GM18867 (cell line): ENCODE results near the gene SEC11A.
"Not testable (repeated sequence)": the region's sequence is repeated elsewhere in the genome, so short reads cannot be mapped to it uniquely, and the experiment has no call there.

Experiments
- ATAC-seq: cut with Tn5 transposase; IDR thresholded peaks from one replicate; pipeline ENCODE4 v1.9.1; 2021; ENCODE audit warnings: mild to moderate bottlenecking, moderate library complexity; ENCODE audit not compliant: unreplicated experiment

The SEC11A gene

DNA sequence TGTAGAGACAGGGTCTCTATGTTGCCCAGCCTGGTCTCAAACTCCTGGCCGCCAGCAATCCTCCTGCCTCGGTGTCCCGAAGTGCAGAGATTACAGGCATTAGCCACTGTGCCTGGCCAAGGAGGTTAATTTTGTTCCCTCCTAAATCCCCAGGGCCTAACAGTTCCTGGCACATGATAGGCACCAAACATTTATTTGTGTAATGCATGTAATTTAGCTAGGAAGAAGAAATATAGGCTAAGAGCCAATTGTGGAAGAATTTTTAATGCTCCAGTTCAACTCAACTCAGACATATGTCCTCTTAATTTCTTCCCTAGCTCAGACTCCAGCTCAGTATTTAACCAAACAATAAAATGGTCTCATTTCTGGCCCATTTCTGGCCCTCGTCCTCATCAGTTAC lies 24.8 kb upstream of the SEC11A start:
- no peak for ATAC-seq

DNA sequence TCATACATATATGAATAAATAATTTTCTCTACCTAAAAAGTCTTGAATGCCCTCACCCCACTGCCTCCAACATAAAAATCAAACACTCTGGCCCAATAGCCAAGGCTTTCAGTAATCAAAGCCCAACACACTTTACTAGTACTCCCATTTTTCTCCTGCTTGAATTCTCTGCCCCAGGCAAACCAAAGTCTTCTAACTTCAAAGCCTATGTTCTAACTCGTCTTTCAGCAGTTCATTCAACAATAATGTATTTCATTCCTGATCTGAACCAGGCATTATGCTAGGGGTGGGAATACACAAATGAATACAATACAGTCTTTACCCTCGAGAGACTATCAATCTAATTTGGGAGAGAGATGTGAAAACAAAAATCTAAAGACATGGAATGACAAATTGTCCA lies 21.1 kb upstream of the SEC11A start:
- no peak for ATAC-seq

DNA sequence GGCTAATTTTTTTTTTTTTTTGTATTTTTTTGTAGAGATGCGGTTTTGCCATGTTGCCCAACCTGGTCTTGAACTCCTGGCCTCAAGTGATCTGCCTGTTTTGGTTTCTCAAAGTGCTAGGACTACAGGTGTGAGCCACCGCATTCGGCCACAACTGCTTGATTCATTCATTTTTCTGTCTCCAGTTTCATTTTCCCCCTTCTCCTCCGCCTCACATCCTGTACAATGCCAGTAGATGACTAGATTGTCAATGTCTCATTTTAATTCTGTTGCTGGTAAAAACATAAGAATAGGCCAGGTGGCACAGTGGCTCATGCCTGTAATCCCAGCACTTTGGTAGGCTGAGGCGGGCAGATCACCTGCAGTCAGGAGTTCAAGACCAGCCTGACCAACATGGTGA lies 20.4 kb upstream of the SEC11A start:
- ATAC-seq, result peak; percentile 62

DNA sequence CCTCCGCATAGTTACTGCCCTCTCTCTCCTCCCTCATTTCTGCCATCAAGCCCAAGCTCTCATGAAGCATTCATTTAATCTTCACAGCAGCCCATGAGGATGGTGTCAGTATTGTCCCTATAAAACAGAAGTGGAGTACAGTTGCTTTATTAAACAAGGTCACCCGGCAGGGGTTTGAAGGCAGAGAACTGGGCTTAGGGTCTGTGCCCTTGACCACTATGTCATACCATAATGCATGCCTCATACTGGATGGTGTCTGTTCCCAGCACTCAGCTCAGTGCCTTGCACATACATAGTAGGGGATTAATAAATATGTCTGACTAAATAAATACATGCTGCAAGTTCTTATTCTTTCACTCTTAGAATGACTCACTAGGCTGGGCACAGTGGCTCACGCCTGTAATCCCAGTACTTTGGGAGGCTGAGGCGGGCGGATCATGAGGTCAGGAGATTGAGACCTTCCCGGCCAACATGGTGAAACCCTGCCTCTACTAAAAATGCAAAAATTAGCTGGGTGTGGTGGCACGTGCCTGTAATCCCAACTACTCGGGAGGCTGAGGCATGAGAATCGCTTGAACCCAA lies 19.6 kb upstream of the SEC11A start:
- peak; percentile 36 for ATAC-seq

DNA sequence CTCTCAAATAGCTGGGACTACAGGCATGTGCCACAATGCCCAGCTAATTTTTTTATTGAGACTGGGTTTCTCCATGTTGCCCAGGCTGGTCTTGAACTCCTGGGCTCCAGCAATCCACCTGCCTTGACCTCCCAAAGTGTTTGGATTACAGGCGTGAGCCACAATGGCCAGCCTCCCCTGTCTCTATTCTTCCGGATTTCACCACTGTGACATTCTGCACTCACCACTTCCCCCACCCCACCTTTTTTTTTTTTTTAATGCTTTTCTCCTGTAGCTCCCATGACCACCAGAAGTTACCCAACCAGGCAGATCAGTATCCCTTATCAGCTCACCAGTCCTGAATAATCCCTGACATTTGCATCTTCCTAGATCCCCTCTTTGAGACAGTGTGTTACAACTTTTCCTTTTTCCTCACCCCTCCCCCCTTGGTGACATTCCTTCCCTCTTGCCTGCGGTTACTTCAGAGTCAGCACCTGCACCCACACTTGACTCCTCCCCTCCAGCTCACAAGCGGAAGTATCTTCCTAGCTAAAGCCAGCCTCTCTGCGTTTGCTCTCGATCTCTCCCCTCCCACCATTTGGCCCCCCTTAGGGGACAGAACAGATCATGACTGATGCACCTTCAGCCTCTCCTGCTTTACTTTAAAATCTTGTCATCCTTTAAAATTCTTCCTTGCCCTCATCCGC lies 19.0 kb upstream of the SEC11A start:
- ATAC-seq, result peak; percentile 69

DNA sequence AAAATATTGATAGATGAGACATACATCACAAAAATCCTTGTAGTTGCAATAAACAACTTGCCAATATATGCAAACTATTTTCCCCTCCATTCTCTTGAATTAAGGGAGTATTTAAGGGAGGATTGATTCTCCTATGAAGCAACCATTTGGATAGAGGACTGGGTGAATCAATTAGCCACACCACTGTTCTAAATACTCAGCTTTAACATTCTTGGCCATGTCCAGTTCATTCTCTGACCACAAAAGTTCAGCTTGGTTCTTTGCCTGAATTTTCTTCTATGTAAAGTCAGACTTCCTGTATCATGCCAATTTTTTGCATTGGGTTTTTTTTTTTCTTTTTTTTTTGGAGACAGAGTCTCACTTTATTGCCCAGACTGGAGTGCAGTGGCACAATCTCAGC lies 15.8 kb upstream of the SEC11A start:
- ATAC-seq, result no peak

DNA sequence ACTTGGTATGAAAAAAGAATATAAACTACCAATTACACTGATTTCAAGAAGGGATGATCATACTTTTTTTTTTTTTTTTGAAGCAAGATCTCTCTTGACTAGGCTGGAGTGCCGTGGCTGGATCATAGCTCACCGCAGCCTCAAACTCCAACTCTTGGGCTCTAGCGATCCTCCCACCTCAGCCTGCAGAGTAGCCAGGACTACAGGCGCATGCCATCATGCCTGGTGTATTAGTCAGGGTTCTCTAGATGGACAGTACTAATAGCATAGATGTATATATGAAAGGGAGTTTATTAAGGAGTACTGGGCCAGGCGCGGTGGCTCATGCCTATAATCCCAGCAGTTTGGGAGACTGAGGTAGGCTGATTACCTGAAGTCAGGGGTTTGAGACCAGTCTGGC lies 11.5 kb upstream of the SEC11A start:
- no peak for ATAC-seq

DNA sequence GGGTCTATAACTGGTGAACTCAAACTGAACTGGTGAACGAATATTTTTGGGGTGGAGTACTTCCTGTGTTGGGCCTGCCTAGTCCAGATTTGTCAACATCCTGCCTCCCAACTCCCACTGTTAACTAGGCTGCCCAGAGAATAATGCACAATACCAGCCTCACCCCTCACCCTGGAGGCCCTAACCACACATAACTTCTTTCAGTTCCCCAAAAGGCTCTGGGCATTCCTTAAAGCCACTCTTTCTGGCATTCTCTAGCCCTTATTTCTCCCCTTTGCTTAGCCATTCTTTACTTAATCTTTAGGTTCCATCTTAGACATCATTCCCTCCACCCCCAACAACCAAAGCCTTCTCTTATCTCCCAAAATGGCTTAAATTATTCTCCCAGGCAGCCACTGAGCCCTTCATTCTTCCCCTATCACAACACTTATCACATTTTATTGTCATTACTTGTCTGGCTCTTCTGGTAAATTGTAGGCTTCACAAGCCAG lies 9.1 kb upstream of the SEC11A start:
- peak; percentile 70 for ATAC-seq

DNA sequence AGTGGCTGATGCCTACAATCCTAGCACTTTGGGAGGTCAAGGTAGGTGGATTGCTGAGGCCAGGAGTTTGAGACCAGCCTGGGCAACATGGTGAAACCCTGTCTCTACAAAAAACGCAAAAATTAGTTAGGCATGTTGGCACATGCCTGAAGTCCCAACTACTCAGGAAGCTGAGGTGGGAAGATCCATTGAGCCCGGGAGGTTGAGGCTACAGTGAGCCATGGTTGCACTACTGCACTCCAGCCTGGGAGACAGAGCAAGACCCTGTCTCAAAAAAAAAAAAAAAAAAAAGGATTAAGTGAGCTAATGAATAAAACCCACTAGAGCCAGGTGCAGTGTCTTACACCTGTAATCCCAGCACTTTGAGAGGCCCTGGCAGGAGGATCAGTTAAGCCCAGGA lies 6.7 kb upstream of the SEC11A start:
- ATAC-seq, result no peak

DNA sequence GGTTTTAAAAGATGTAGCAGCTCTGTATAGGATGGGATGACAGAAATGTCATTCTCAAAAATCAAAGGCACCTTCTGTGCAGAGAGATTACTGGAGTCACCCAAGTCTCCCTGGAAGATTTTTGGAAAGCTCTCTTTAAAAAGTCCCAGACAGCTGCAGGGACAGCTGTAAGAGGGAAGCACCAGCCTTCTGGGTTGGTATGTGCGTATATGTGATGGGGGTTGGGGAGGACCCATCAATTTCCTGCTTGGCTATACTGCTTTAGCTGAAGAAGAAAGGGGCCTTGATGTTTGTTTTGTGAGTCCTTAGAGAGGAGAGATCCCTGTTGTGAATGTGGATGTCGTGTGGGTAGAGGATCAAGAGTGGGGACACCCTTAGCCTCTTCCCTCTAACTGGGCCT lies 5.4 kb upstream of the SEC11A start:
- no peak for ATAC-seq

DNA sequence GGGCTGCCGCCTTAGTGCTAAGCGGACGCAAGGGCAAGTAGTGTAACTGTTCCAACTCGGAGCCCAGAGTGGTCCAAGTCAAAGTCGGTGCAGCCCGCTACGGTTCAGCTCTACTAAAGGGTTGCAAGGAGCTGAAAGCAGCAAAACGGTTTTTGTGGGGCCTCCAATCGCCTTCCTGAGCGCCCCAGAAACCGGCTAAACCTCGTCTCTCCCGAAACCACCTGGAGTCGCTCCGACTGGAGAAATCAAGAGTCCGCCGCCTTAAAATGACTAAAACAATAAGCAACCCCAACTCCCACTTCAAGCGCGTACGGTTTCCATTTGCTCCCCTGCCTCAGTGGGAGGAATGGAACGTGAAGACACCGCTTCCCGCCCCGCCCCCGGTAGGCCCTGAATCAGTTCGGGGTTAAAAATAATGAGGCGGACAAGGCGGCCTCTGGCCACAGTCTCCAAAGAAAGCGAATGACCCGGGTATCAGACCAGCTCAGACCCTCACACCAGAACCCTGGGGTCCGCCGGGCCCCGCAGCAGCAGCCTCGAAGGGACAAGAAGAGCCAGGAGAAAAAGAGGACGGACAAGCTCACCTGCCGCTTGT lies 401 bp downstream of the SEC11A start:
- no peak for ATAC-seq

DNA sequence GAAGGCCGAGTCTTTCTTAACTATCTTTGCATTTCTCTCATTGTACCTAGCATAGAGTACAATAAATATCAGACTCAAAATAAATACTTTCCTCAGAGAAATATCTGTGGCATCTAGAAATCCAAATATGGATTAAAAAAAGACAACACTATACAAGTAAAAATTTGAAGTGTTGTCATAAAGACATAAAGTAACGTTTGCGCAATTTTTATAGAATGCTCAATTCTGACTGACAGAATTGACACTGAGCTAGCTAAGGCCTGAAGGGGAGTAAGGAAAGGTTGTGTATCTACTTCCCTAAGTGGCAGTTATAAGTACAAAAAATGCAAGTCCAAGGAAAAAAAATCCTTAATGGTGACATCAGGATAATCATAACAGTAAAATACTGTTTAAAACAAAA lies 1.1 kb downstream of the SEC11A start:
- ATAC-seq, result no peak

DNA sequence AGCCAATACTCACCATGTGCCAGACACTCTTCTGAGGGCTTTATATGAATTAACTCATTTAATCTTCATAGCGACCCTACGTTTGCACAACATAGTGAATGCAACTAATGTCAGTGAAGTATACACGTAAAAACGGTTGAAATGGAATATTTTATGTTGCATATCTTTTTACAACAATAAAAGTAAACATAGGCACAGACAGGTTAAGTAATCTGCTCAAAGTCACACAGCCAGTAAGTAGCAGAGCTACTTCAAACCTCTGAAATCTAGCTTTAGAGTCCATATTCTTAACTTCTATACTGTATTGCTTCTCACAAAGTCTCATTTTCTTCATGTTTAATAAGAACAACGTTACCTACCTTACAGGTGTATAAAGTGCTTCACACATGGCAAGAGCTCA lies 1.6 kb downstream of the SEC11A start:
- no peak for ATAC-seq

DNA sequence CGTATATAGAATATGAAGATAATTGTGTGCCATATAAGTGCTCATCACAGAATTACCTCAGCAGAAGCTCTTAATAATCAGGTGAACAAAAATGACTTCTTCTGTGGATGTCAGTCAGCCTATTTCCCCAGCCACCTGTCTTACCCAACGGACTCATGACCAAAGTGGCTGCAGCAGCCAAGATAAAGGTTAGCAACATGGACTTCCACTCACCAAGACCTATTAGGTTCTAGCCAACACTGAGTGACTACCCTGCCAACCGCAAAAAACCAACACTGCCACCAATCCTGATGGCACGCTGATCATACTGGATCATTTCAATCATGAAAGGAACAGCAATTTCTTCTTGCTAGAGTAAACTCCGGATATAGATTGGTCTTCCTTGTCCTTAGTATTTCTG lies 12.1 kb downstream of the SEC11A start:
- no peak for ATAC-seq

DNA sequence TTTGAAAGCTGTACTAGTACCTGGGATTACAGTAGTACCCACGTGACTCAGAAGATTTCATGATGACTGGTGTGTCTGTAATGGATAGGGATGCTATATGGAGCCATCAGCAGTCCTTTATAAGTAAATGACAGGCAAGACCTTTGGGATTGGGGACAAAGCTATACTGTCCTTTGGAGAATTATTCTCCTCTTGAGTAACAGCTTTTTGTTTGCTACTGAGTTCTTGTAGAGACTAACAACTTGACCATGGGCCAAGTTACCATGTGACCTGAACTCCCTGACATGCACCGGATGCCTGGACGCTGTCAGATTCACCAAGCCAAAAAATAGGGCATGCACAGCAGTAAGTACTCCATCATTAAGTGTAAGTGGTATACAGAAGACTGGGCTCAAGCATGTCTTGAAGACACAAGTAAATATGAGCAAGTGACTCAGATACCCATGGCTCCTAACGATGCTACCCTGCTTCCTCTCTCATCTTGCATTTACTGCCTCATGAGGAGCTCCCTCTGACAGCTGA lies 12.9 kb downstream of the SEC11A start:
- no peak for ATAC-seq

DNA sequence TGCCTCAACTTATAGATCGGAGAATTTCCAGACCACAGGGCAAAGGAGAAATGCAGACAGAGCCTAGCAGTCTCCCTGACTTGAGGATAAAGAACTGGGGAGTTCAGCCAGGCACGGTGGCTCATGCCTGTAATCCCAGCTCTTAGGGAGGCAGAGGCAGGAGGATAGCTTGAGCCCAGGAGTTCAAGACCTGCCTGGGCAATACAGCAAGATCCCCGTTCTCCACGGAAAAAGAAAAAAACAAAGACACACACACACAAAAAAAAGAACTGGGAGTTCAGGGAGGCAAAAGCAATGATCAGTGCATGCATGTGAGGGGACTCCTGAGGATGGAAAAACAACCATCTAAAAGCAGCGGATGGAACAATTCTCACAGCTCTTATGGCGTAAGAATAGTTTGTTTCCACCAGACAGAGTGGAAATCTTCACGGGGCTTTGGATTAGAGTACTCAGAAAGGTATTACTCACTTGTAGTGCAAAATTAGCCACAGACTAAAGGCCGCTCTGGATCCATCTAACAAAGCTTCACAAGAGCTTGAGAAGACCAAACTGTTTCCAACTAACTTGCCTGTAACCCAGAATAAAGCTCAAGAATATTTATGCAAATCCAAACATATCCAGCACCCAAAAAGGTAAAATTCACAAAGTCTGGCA lies 16.3 kb downstream of the SEC11A start:
- ATAC-seq, result no peak

DNA sequence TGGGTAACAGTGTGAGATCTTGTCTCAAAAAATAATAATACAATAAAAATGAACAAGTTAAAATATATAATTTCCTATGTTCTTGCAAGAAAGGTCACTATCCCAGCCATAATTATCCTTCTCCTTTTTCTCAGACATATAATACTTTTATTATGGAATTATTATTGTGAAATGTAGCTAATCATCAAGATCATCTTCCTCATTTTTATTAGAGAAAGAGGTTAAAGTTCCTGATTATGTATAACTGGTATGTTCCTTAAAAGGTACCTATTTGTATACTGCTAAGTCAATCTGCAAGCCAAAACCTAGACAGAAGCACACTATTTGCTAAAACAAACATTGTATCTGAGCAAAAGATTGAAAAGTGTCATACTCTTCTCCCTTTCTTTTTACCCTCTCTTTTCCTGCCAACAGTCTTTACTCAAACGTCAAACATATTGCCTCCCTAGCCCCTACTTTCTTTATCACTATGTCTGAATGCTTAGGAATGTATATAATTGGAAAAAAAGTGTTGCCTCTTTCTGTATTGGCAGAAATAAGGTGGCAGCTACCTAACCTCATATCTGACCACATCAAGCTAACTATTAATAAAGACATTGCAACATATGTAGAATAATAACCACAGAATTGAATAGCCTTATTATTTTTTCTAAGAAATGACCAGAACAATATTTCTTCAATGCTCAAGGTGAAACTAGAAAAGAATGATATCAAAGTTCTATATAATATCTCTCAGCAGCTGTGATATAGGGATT lies 18.5 kb downstream of the SEC11A start:
- ATAC-seq, result no peak

DNA sequence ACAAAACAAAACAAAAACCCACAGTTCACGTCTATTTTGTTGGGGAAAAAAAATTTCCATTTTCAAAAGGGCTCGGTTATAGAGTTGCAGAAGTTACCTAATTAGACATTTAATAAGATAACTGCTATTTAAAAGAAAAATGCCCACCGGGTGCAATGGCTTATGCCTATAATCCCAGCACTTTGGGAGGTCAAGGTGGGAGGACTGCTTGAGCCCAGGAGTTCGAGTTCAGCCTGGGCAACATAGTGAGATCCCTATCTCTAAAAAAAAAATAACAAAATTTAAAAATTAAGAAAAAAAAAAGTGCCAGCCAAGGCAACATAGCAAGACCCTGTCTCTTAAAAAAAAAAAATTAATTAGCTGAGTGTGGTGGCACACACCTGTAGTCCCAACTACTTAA lies 19.2 kb downstream of the SEC11A start:
- ATAC-seq, result no peak

DNA sequence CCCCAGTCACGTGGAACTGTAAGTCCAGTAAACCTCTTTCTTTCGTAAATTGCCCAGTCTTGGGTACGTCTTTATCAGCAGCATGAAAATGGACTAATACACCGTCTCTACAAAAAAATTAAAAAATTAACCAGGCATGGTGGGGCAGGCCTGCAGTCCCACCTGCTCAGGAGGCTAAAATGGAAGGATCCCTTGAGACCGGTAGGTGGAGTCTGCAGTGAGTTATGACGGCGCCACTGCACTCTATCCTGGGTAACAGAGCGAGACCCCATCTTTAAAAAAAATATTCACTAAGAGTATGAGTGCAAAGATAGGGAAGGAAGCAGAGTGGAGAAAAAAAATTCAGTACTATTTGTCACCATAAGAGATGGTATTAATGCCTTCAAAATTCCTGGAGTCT lies 25.6 kb downstream of the SEC11A start:
- no peak for ATAC-seq

DNA sequence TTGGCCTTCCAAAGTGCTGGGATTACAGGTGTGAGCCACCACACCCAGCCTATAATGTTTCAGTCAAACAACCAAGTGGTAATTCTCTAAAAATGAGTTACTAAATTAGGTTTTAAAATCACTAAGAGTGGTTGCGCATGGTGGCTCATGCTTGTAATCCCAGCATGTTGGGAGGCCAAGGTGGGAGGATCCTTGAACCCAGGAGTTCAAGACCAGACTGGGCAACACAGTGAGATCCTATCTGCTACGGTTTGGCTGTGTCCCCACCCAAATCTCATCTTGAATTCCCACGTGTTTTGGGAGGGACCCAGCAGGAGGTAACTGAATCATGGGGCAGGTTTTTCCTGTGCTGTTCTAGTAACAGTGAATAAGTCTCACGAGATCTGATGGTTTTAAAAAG lies 26.1 kb downstream of the SEC11A start:
- ATAC-seq, result no peak

DNA sequence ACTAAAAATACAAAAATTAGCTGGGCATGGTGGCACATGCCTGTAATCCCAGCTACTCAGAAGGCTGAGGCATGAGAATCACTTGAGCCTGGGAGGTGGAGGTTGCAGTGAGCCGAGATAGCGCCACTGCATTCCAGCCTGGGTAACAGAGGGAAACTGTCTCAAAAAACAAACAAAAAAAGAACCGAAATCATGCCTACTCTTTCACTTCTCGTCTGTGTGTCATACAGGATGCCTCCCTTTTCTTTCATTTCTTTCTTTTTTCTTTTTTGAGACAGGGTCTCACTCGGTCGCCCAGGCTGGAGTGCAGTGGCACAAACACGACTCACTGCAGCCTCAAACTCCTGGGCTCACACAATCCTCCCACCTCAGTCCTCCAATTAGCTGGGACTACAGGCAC lies 29.5 kb downstream of the SEC11A start:
- not testable (repeated sequence) for ATAC-seq
